H9 (cell line): ENCODE data around the gene SEMA5A. TPM values are rescaled to one million over a fixed set of nuclear protein-coding genes. Genes with fewer than 3 reads are reported as not detected.

Experiments used
- DNase-seq: peaks from one replicate; pipeline ENCODE4 v3.0.0-alpha.2; 2017
- H2AFZ ChIP-seq: one replicate; pipeline ENCODE4 v1.6.1; 2013; ENCODE audit warnings: mild to moderate bottlenecking, low read length, control low read depth, moderate library complexity
- H2AK5ac ChIP-seq: 2 replicates; pipeline ENCODE4 v1.6.1; 2013; ENCODE audit warnings: low read length, control low read depth, mixed read lengths; ENCODE audit not compliant: insufficient read length
- H2BK120ac ChIP-seq: one replicate; pipeline ENCODE4 v1.6.1; 2013; ENCODE audit warnings: low read depth, mild to moderate bottlenecking, low read length, control low read depth, inconsistent platforms; ENCODE audit not compliant: poor library complexity, severe bottlenecking
- H2BK12ac ChIP-seq: 2 replicates; pipeline ENCODE4 v1.6.1; 2013; ENCODE audit warnings: low read length, control low read depth, mixed read lengths, low read depth; ENCODE audit not compliant: insufficient read length
- H2BK15ac ChIP-seq: 2 replicates; pipeline ENCODE4 v1.6.1; 2013; ENCODE audit warnings: low read depth, low read length, control low read depth
- H2BK20ac ChIP-seq: one replicate; pipeline ENCODE4 v1.6.1; 2013; ENCODE audit warnings: low read depth, mild to moderate bottlenecking, low read length, control low read depth, inconsistent platforms; ENCODE audit not compliant: poor library complexity, severe bottlenecking
- H2BK5ac ChIP-seq: 2 replicates; pipeline ENCODE4 v1.6.1; 2013; ENCODE audit warnings: low read length, control low read depth, mixed read lengths; ENCODE audit not compliant: insufficient read length
- H3K14ac ChIP-seq: 2 replicates; pipeline ENCODE4 v1.6.1; 2013; ENCODE audit warnings: low read length, control low read depth; ENCODE audit not compliant: insufficient read depth
- H3K18ac ChIP-seq: 2 replicates; pipeline ENCODE4 v1.6.1; 2013; ENCODE audit warnings: low read depth, mild to moderate bottlenecking, mixed read lengths, low read length, control low read depth; ENCODE audit not compliant: insufficient read length
- H3K23ac ChIP-seq: 2 replicates; pipeline ENCODE4 v1.6.1; 2013; ENCODE audit warnings: low read length, control low read depth, mixed read lengths, low read depth; ENCODE audit not compliant: insufficient read length
- H3K23me2 ChIP-seq: 2 replicates; pipeline ENCODE4 v1.6.1; 2013; ENCODE audit warnings: low read depth, mild to moderate bottlenecking, mixed read lengths, low read length, control low read depth; ENCODE audit not compliant: insufficient read length, poor library complexity, severe bottlenecking
- H3K27ac ChIP-seq: 2 replicates; pipeline ENCODE4 v1.5.1; 2013; ENCODE audit warnings: low read length, control low read depth, mixed read lengths, low read depth; ENCODE audit not compliant: insufficient read length
- H3K27me3 ChIP-seq: 2 replicates; pipeline ENCODE4 v1.6.1; 2013; ENCODE audit warnings: low read length, control low read depth, inconsistent platforms; ENCODE audit not compliant: insufficient read depth
- H3K4ac ChIP-seq: 2 replicates; pipeline ENCODE4 v1.6.1; 2013; ENCODE audit warnings: low read depth, mild to moderate bottlenecking, control low read depth, inconsistent platforms, low read length, moderate library complexity
- H3K4me1 ChIP-seq: 2 replicates; pipeline ENCODE4 v1.6.1; 2013; ENCODE audit warnings: low read length, control low read depth, inconsistent platforms; ENCODE audit not compliant: insufficient read depth
- H3K4me2 ChIP-seq: 2 replicates; pipeline ENCODE4 v1.6.1; 2013; ENCODE audit warnings: low read length, control low read depth, mixed read lengths; ENCODE audit not compliant: insufficient read length, insufficient read depth
- H3K56ac ChIP-seq: 2 replicates; pipeline ENCODE4 v1.6.1; 2013; ENCODE audit warnings: low read depth, mild to moderate bottlenecking, mixed read lengths, low read length, control low read depth; ENCODE audit not compliant: insufficient read length
- H3K79me1 ChIP-seq: 2 replicates; pipeline ENCODE4 v1.6.1; 2013; ENCODE audit warnings: low read depth, mild to moderate bottlenecking, moderate library complexity, low read length, control low read depth, inconsistent platforms; ENCODE audit not compliant: insufficient read depth, poor library complexity, severe bottlenecking
- H3K79me2 ChIP-seq: 2 replicates; pipeline ENCODE4 v1.6.1; 2013; ENCODE audit warnings: low read length, control low read depth, inconsistent platforms; ENCODE audit not compliant: insufficient read depth
- H3K9ac ChIP-seq: 2 replicates; pipeline ENCODE4 v1.6.1; 2013; ENCODE audit warnings: low read length, control low read depth, mixed read lengths; ENCODE audit not compliant: insufficient read length; ENCODE audit errors: extremely low read depth
- H3K9me3 ChIP-seq: one replicate; pipeline ENCODE4 v1.6.1; 2013; ENCODE audit warnings: low read depth, low read length, inconsistent platforms; ENCODE audit not compliant: control insufficient read depth
- H3T11ph ChIP-seq: one replicate; pipeline ENCODE4 v1.6.1; 2013; ENCODE audit warnings: mild to moderate bottlenecking, low read length, control low read depth, inconsistent platforms
- H4K20me1 ChIP-seq: one replicate; pipeline ENCODE4 v1.6.1; 2013; ENCODE audit not compliant: control insufficient read depth, insufficient read length, insufficient read depth
- H4K5ac ChIP-seq: 2 replicates; pipeline ENCODE4 v1.6.1; 2013; ENCODE audit warnings: low read depth, mild to moderate bottlenecking, mixed read lengths, low read length, control low read depth; ENCODE audit not compliant: insufficient read length
- H4K8ac ChIP-seq: replicated peaks from 2 replicates; pipeline ENCODE4 v1.6.1; 2013; ENCODE audit warnings: low read length, control low read depth, mixed read lengths, low read depth; ENCODE audit not compliant: insufficient read length
- H4K91ac ChIP-seq: 2 replicates; pipeline ENCODE4 v1.6.1; 2013; ENCODE audit warnings: low read depth, mild to moderate bottlenecking, moderate library complexity, mixed read lengths, low read length, control low read depth; ENCODE audit not compliant: insufficient read length
- H3K27ac Mint-ChIP-seq, 3 experiments: 2 replicates in 2 of 3; 3 replicates in 1 of 3; pipeline ENCODE4 v1.8.0; 2020 to 2021; ENCODE audit warnings: mixed read lengths in 3 of 3, mild to moderate bottlenecking in 1 of 3, moderate library complexity in 1 of 3
- H3K27me3 Mint-ChIP-seq: 2 replicates; pipeline ENCODE4 v1.8.0; 2021; ENCODE audit warnings: low read depth, mild to moderate bottlenecking, moderate library complexity, mixed read lengths
- H3K36me3 Mint-ChIP-seq, 3 experiments: 2 replicates in 2 of 3; 3 replicates in 1 of 3; pipeline ENCODE4 v1.8.0; 2020 to 2021; ENCODE audit warnings: low read depth in 3 of 3, mixed read lengths in 3 of 3; ENCODE audit not compliant: insufficient read depth in 1 of 3
- H3K4me1 Mint-ChIP-seq, 2 experiments: 2 replicates each; pipeline ENCODE4 v1.8.0; 2020; ENCODE audit warnings: mixed read lengths in 2 of 2
- H3K4me3 Mint-ChIP-seq, 2 experiments: 2 replicates in 1 of 2; 3 replicates in 1 of 2; pipeline ENCODE4 v1.8.0; 2020 to 2021; ENCODE audit warnings: mild to moderate bottlenecking in 2 of 2, mixed read lengths in 2 of 2, moderate library complexity in 1 of 2
- H3K9me3 Mint-ChIP-seq, 2 experiments: 2 replicates in 1 of 2; 3 replicates in 1 of 2; pipeline ENCODE4 v1.8.0; 2020; ENCODE audit warnings: mild to moderate bottlenecking in 2 of 2, mixed read lengths in 2 of 2, moderate library complexity in 1 of 2
- CTCF ChIP-seq: fragments of 200-600 bp; sonication (generic); conservative IDR thresholded peaks from 3 replicates; pipeline ENCODE4 v1.8.0; 2021; ENCODE audit warnings: antibody characterized with exemption, mild to moderate bottlenecking
- WGBS: extraction: QIAGEN DNeasy Blood & Tissue Kit; methylation state at CpG from one replicate; pipeline ENCODE4 v1.1.7; 2013; ENCODE audit warnings: missing lambda C conversion rate, low lambda C conversion rate, mixed read lengths; ENCODE audit not compliant: insufficient read length; ENCODE audit errors: extremely low coverage; 5-methylcytosine and 5-hydroxymethylcytosine counted together
- total RNA-seq: library from RNA; stranded (reverse); gene quantifications from 2 replicates; pipeline ENCODE4 v1.2.1, GENCODE V29; 2021

SEMA5A gene
- total RNA-seq, 1 experiment from 2014 or later = 4.3 TPM

GRCh38 chr5:9453480-9454011, 92.3 kb downstream of the SEMA5A start:
- Histone ChIP-seq H3K79me2 (no peaks in the 10 kb centered on the region), H3K9me3 (no peaks in the 10 kb centered on the region), H3K23me2 (no peaks in the 10 kb centered on the region), H3K4me1 (peaks cover 7% of the 10 kb centered on the region; the same call in 1 of the 2 replicates), H4K5ac (no peak overlapping the region), H3K18ac (no peak overlapping the region), H3T11ph (no peak overlapping the region), H3K79me1 (no peaks in the 10 kb centered on the region), H3K56ac (no peak overlapping the region), H2BK12ac (no peak overlapping the region), H3K27me3 (no peaks in the 10 kb centered on the region), H2BK15ac (no peak overlapping the region), H3K14ac (no peak overlapping the region), H3K27ac (no peak overlapping the region), H3K4me2 (no peak overlapping the region), H2BK20ac (no peak overlapping the region), H3K9ac (no peak overlapping the region), H3K23ac (no peak overlapping the region), H2AK5ac (no peak overlapping the region), H4K8ac (no peak overlapping the region), H4K91ac (no peak overlapping the region), H2AFZ (no peak overlapping the region), H2BK120ac (no peak overlapping the region), H2BK5ac (no peak overlapping the region), H3K4ac (no peak overlapping the region), H4K20me1 (no peaks in the 10 kb centered on the region)
- Mint-ChIP-seq H3K27me3 (no peaks in the 10 kb centered on the region; the same call in 1 of the 2 replicates), H3K4me1 (peaks cover 33 to 35% of the 10 kb centered on the region in 2 experiments), H3K36me3 (peaks cover 2 to 13% (median 3%) of the 10 kb centered on the region in 3 experiments; a peak in 4 of 7 replicates), H3K27ac (no peak overlapping the region), H3K9me3 (peaks cover 0 to 5% of the 10 kb centered on the region in 2 experiments; a peak in 3 of 5 replicates), H3K4me3 (no peak overlapping the region)
- no CpG with 5 or more reads among the region's 2 CpGs for WGBS
- no peak for DNase-seq
- no peak for TF ChIP-seq CTCF
